NB4 (cell line): ENCODE measurements around the gene SYS1.

Source experiments
- MYC ChIP-seq: IDR thresholded peaks from 2 replicates; pipeline ENCODE4 v1.6.1; 2011; ENCODE audit warnings: low read depth, low read length
- POLR2A ChIP-seq: IDR thresholded peaks from 2 replicates; pipeline ENCODE4 v1.6.1; 2011; ENCODE audit warnings: mild to moderate bottlenecking; ENCODE audit not compliant: insufficient read length; ENCODE audit errors: extremely low read depth
- TF ChIP-seq, protein P1 (sequence below): IDR thresholded peaks from one replicate; pipeline ENCODE4 v1.5.1; 2012; ENCODE audit warnings: low read depth, low read length
- TF ChIP-seq, protein P2 (sequence below): IDR thresholded peaks from 2 replicates; pipeline ENCODE4 v1.6.1; 2011; ENCODE audit warnings: low read depth, low read length

DNA sequence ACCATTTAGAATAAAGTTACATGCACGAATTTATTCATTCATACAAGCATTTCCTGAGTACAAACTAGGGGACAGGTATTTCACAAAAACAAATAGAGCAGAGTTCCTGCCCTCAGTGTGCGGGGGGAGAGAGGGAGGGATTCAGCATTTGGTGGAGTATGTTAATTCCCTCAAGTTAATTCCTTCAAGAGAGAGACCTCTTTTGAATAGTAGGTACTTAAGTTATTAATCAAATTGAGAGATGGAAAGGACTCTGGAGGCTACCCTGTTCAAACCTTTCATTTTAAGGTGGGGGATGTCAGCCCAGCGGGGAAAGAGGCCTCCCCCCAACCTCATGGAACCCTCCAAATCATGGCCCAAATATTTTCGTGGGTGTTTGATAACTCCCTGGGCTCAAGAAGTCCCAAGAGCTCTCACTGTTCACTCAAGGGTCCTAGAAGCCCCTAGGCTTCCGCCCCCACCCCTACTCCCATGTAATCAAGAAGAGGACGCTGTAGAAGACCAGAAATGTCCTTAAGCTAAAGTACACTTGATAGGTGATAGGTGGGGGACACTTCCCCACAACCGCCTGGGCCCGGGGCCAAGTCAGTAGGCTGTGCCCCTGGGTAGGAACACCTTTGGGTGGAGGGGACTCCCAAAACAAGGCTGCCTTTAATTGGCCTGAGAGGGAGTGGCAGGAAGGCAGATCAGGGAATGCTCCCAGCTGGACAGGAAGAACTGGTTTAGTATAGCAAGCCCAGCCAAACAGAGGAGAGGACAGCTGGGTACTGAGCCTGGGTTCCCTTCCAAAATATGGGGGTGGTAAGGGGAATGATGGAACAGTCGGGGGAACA lies 17.6 kb upstream of the SYS1 start:
- TF ChIP-seq, protein P1, sequence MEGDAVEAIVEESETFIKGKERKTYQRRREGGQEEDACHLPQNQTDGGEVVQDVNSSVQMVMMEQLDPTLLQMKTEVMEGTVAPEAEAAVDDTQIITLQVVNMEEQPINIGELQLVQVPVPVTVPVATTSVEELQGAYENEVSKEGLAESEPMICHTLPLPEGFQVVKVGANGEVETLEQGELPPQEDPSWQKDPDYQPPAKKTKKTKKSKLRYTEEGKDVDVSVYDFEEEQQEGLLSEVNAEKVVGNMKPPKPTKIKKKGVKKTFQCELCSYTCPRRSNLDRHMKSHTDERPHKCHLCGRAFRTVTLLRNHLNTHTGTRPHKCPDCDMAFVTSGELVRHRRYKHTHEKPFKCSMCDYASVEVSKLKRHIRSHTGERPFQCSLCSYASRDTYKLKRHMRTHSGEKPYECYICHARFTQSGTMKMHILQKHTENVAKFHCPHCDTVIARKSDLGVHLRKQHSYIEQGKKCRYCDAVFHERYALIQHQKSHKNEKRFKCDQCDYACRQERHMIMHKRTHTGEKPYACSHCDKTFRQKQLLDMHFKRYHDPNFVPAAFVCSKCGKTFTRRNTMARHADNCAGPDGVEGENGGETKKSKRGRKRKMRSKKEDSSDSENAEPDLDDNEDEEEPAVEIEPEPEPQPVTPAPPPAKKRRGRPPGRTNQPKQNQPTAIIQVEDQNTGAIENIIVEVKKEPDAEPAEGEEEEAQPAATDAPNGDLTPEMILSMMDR = no peak
- TF ChIP-seq POLR2A = no peak
- no peak for TF ChIP-seq MYC
- TF ChIP-seq, protein P2, sequence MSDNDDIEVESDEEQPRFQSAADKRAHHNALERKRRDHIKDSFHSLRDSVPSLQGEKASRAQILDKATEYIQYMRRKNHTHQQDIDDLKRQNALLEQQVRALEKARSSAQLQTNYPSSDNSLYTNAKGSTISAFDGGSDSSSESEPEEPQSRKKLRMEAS = no peak
